Measurements from ENCODE around the gene GPR37L1.

GPR37L1 gene

DNA sequence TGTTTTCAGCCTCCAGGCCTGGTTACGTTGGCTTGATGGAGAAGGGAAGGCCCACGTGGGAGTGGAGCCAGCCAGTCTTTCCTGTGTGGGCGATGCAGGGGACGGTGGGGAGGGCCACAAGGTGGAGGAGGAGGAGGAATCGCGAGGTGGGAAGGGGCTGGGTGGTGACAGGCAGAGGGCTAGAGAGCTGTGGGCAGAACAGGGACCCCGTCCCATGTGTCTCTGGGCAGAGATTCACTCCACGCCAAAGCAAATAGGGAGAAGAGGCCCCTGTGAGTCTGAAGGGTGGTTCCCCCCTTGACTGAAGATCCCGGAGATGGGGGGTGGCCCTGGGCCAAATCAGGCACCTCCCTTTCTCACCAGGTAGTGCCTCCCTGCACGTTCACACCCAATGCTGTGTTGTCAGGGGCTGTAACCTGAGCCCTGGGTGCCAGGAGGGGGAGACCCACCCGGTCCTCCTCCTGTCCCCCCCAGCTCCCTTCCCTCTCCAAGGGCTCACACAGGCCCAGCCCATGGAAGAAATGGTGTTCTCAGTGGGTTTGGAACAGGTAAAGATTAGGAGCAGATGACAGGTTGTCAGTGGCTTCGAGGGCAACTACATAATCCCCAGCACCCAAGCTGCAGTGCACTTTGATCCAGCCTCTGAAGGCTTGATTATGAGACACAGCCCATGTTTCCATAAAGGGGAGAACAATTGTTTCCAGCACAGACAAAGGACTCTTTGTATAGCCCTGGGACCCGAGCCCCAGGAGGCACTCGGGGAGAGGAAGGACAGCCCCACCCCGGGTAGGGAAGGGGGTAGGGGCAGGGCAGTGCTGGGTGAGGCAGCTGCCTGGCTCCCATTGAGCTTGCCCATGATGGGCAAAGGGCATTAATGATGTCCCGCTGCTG is 37.7 kb upstream of the GPR37L1 start:
- H3K4me3 ChIP-seq (ENCODE audit: low read depth, low read length): no peak overlapping the region
- TF ChIP-seq, protein P1, sequence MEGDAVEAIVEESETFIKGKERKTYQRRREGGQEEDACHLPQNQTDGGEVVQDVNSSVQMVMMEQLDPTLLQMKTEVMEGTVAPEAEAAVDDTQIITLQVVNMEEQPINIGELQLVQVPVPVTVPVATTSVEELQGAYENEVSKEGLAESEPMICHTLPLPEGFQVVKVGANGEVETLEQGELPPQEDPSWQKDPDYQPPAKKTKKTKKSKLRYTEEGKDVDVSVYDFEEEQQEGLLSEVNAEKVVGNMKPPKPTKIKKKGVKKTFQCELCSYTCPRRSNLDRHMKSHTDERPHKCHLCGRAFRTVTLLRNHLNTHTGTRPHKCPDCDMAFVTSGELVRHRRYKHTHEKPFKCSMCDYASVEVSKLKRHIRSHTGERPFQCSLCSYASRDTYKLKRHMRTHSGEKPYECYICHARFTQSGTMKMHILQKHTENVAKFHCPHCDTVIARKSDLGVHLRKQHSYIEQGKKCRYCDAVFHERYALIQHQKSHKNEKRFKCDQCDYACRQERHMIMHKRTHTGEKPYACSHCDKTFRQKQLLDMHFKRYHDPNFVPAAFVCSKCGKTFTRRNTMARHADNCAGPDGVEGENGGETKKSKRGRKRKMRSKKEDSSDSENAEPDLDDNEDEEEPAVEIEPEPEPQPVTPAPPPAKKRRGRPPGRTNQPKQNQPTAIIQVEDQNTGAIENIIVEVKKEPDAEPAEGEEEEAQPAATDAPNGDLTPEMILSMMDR (IDR thresholded peaks at IDR 0.05; ENCODE audit: low read depth, low read length): no peak

DNA sequence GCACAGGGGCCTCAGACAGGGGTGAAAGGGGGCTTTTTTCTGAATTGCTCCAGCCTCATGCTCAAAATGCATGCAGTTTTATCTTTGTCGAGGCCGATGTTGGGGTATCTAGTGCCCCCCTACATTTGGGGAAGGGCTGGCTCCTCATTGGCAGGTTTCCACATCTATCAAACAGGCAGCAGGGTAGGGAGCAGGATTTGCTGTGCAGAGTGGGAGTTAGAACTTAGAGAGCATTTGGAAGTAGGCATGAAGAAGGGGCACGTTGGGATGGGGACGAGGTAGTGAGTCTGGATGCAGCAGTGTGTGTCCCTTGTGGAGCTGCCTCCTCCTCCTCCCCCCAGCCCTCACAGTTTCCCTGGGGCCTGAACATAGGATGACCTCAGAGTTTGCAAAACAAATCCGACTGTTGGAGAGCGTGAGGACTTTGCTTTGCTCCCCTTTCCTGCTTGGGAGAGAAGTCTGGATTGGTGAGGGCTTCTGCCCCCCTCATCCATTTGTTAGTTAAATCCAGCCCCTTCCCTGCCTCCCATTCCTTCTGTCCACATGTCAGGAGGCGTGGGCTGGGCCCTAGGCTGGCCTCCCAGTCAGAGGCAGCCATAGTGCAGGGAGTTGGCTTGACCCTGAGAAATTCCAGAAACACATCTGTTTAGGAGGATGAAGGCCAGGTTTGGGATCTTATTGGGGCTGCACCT is 36.9 kb upstream of the GPR37L1 start:
- no peak overlapping the region for H3K4me3 ChIP-seq (ENCODE audit: low read depth, low read length)

DNA sequence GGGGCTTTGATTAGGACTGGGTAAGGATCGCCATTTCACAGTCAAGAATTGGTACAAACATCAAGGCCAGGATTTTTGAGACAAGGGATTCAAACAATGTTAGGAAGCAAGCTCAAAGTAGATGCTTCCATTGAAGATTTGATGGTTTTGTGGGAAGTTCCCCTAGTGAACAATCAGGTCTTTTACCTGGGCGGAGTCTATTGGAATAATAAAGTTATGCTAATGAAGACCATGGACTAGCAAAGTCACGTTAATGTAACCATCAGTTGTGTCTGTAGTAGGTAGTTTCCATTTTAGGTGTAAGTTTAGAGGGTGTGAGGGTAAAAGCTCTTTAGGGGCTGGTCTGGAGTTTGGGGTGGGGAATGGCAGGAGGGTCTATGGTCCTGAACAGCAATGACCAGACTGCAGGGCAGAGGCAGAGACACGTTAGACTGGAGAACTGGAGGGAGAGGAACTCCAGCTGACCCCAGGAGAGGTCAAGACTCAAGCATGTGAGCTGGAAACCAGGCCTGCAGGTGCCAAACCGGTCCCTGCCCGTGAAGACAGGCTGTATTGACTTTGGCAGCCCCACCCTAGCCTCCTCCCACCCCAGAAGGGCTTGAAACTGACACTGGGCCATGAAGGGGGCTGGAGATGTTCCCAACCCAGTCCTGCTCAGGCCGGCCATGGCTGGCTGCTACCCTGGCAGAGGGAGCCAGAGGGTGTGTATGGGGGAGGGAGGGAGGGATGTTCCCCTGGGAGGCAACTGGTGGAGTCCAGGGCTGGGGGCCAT is 36.0 kb upstream of the GPR37L1 start:
- TF ChIP-seq, protein P1 (IDR thresholded peaks at IDR 0.05; ENCODE audit: low read depth, low read length): no peak
- H3K4me3 ChIP-seq (ENCODE audit: low read depth, low read length): no peak overlapping the region

More for the DNA sequence above, 36.9 kb upstream of the GPR37L1 start:
- TF ChIP-seq, protein P1 (IDR thresholded peaks at IDR 0.05; ENCODE audit: low read depth, low read length): no peak

DNA sequence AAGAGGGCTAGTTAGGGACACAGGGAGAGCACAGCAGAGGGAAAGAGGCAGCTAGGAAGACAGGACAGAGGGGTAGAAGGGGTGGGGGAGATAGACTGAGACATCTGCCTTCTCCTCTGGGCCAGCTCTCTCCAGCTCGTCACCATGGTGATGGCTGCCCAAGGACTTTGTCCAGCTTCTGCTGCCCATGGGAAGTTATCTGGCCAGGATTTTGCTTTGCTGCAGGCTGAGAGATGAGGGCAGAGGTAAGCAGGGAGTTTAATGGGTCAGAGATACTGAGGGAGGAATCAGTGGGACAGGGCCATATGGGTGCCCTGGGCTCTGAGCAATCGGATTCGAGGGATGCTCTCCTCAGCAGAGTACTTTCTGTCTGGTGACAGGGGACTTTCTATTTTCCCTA is 34.5 kb upstream of the GPR37L1 start:
- no peak overlapping the region for H3K4me3 ChIP-seq (ENCODE audit: low read depth, low read length)
- TF ChIP-seq, protein P1 (IDR thresholded peaks at IDR 0.05; ENCODE audit: low read depth, low read length): no peak

DNA sequence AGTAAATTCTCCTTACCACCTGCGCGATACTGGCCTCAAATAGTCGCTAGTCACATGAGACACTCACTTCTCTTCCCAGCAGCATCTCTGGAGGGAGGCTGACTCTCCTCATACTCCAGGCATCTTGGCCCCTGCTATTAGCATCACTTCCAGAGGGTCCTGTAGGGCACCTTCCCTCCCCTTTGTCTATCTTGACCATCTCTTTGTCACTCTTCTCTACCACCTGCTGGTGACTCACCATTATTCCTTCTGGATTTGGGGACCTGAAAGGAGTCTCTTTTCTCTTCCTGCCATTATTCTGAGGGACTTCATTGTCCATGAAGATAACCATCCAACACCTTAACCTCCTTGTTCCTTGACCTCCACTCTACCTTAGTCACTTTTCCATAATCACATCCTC is 31.7 kb upstream of the GPR37L1 start:
- H3K4me3 ChIP-seq (ENCODE audit: low read depth, low read length): no peak overlapping the region
- TF ChIP-seq, protein P1 (IDR thresholded peaks at IDR 0.05; ENCODE audit: low read depth, low read length): no peak

DNA sequence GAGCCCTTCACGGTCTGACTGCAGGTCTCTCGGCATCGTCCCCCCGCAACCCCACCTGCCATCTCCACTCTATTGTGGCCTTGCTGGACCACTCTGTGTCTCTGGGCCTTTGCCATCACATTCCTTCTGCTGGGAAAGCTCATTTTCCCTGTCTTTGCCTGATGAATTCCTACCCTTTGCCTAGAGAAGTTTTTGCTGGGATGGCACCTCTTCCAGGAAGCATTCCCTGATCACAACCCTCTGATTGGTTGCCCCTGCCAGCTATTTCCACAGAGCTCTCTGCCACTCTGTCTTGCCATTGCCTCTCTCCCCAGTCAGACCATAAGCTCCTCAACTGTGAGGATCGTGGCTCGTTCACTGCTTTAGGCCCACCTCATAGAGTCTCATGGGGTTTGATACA is 28.9 kb upstream of the GPR37L1 start:
- TF ChIP-seq, protein P1 (IDR thresholded peaks at IDR 0.05; ENCODE audit: low read depth, low read length): no peak

More for the DNA sequence above, 28.9 kb upstream of the GPR37L1 start:
- no peak overlapping the region for H3K4me3 ChIP-seq (ENCODE audit: low read depth, low read length)

Measured in WI38 (cell line).